GM19395 (cell line): ENCODE measurements around the gene POGLUT2.
"Not testable (repeated sequence)": the region's sequence is repeated elsewhere in the genome, so short reads cannot be mapped to it uniquely, and the experiment has no call there.

Experiments used
- ATAC-seq: cut with Tn5 transposase; IDR thresholded peaks from one replicate; pipeline ENCODE4 v1.9.1; 2021; ENCODE audit warnings: mild to moderate bottlenecking, moderate library complexity; ENCODE audit not compliant: unreplicated experiment

Gene POGLUT2

DNA sequence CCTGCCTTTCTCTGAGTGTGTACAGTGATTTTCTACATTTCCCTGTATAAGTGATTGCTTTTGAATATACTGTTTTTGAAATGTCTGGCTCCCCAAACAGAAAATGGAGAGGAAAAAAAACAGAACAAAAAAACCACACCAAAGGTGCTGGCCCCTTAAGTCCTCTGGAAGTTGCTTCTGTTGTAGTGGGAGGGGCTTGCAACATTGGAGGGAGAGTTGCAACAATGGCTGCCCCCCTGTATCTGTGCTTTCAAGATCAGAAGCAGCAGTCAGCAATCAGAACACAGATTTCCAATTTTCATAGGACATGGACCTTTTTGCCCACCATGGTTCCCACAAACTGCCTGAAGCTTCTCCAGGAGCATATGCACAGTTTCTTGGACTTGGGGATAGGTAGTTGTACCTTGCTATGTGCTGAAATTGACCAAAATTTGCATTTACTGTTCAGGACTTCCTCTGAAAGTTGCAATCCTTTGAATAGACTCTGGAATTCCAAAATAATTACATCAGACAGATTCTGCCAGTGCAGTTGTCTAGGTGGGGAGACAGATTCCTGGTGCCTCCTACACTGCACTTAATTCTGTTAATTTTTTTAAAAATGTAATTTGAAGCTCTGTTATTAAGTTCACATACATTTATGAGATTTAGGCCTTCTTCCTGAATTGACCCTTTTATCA lies 14.0 kb upstream of the POGLUT2 start:
- ATAC-seq: no peak

DNA sequence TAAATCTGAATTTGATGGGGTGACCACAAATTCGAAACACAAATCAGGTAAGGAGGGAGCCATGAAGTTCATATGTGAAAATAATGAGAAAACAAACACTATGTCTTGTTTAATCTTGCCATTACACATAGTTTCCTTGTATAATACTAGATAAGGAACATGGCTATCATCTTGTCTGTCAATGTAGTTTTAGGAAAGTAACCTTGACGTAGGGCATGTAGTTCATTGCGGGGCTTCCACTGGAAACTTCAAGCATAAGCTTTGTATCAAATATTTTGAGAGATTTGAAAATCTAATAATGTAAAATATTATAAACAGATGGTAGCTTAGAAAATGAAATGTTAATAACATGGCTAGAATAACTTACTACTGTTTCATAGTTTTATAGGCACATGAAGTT lies 8.9 kb upstream of the POGLUT2 start:
- ATAC-seq: no peak

DNA sequence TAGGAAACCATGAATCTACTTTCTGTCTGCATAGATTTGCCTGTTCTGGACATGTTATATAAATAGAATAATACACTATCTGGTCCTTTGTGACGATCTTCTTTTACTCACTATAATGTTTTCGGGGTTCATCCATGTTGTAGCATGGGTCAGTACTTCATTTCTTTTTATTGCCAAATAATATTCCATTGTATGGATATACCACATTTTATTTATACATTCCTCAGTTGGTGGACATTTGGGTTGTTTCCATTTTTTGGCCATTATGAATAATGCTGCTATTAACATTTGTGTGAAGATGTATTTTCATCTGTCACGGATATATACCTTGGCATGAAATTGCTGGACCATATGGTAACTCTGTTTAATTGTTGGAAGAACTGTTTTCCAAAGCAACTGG lies 6.9 kb upstream of the POGLUT2 start:
- ATAC-seq: no peak

DNA sequence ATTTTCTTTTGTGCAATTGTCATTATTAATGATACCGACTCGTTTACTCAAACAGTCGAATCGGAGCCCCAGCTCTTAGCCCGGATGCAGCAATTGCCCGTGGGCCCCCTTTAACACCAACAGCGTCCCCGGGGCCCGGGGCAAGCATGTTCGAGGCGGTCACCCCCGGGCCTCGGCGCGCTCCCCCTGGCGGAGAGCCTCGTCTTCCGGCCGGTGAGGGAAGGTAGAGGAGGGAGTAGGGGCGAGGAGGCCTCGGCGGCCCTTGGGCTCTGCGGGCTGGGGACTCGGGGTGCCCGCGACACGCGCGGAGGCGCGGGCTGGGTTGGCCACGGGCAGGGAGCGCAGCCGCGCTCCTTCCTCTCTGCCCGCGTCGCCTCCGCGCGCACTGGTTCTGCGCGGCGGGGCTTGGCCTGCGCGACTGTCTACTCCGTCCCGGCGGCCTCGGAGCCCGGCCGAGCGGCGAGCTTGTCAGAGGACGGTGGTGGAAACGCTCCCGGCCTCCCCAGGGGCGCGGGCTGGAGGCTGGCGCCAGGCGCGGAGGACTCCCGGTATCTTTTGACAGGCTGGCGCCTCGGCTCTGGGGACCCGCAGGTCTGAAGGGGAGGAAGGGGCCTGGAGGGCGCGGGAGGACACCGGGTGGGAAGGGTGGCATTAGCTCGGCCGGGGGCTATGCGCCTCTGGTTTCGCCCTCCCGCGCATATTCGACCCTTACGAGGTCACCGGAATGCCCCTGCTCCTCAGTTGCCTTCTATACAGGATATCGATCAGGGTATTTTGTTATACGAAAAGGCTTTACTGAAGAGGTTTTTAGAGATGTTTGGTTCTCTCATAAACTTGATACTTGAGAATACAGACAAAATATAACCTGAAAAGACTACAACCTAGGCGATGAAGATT lies 1.6 kb upstream of the POGLUT2 start:
- peak; percentile 70 for ATAC-seq

DNA sequence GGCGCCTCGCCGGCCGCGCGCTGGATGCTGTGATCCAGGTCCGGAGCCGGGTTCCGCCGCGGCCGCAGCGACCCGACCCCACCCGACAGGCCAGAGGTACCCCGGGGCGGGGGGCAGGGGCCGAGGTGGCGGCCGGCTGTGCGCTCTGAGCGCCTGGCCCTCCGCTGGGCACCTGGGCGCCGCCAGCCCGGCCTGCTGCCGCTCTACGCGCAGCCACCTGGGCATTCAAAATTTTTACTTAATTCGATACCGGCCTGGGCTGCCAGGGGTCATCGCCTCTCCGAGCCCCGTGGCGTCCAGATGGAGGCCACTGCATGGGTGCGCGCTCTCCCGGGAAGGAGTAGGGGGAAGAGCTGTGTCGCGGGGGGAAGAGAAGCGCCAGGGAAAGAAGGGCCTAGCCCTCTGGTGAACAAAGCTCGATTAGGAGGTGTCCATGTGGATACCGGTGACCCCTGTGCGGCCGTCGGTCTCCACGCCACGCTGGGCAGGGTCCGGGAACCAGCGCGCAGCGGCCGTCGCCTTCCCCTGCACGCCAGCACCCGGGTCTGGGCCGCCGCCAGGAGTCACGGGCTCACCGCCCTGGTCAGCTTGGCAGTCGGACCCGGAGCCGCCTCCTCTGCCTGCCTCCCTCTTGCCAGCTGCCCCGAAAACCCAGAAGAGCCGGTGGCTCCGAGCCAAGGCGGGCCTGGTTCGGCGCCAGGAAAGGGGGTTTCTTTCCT lies 809 bp upstream of the POGLUT2 start:
- peak; percentile 10 for ATAC-seq

DNA sequence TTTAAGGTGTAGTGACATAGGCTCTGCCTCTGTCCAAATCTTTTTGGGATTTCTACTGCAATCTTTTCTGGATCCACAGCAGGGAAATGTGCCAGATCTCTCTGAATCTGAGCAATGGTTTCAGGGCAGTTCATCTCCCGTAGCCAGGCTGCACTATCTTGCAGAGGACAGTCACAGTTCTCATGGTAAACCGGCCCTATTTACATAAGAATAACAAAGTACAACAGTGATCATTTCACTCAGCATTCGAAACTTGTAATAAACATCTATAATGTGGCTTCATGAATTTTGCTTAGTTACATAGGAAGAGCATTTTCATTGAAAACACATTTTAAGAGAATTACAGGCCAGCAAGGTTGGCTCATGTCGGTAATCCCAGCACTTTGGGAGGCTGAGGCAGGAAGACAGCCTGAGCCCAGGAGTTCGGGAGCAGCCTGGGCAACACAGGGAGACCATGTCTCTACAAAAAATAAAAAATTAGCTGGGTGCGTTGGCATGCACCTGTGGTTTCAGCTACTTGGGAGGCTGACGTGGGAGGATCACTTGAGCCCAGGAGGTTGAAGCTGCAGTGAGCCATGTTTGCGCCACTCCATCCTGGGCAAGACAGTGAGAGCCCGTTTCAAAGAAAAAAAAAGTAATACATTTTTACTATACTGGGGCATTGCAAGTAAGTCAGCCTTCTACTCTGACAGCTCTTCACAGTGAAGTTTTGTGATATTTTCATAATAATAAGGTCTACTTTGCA lies 5.0 kb downstream of the POGLUT2 start:
- ATAC-seq: no peak

DNA sequence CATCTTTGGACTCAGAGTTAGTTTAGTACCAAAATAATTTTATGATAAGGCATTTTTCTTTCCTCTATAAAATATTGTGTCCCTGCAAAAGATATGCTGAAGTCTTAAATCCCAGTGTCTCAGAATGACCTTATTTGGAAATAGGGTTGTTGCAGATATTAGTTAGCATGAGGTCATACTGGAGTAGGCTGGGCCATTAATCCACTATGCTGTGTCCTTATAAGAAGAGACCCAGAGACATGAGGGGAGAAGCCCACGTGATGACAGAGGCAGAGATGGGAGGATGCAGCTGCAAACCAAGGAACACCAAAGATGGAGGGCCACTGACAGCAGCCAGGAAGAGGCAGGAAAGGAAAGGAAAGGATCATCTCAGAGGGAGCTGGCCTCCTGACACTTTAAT lies 6.4 kb downstream of the POGLUT2 start:
- no peak for ATAC-seq

DNA sequence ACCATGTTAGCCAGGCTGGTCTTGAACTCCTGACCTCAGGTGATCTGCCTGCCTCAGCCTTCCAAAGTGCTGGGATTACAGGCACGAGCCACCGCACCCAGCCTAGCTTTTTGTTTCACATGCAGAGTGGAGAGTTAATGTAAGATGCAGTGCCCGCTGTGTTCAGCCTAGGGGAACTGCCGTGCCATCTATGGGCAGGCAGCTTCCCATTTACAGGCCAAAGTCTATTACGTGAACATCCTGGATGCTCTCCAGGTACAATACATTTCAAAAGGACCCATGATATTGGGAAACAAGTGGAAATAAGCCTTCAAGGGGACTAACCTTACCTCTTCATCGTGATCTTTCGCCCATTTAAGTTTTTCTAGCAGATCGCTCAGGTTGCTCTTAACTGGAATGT lies 10.1 kb downstream of the POGLUT2 start:
- ATAC-seq: no peak

DNA sequence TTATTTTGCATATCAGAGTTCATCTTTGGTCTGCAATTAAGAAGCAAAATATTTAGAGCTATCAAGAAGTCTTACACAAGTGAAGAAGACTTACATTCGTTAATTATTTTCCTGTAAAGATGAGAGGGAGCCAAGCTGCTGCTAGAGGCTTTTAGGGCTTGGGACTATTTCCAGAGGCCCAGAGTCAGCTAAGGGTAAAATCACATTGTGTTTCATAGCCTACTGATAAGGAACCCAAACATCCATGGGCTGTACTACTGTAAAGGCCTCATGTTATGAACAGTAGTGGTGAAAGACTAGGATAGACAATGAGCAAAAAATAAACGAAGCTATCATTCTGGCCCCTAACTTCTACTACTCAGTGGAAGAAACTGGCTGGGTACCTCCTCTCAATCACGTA lies 14.3 kb downstream of the POGLUT2 start:
- no peak for ATAC-seq

DNA sequence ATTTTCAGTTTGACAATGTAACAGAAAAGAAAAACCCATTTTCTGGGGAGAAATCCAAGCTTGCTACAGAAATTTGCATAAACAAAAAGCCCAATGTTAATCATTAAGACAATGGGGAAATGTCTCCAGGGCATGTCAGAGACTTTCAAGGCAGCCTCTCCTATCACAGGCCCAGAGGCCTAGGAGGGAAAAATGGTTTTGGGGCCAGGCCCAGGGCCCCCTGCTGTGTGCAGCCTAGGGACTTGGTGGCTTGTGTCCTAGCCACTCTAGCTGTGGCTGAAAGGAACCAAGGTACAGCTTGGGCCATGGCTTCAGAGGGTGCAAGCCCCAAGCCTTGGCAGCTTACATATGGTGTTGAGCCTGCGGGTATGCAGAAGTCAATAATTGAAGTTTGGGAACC lies 17.2 kb downstream of the POGLUT2 start:
- no peak for ATAC-seq

DNA sequence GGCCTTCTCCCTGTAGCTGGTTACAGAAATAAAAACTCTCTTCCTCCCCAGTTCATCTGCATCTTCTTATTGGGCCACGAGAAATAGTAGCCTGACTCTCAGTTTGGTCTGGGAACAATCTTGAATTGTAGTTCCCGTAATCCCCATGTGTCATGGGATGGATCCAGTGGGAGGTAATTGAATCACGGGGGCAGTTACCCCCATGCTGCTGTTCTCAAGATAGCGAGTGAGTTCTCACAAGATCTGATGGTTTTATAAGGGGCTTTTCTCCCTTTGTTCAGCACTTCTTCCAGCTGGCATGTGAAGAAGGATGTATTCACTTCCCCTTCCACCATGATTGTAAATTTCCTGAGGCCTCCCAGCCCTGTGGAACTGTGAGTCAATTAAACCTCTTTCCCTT lies 18.1 kb downstream of the POGLUT2 start:
- not testable (repeated sequence) for ATAC-seq

DNA sequence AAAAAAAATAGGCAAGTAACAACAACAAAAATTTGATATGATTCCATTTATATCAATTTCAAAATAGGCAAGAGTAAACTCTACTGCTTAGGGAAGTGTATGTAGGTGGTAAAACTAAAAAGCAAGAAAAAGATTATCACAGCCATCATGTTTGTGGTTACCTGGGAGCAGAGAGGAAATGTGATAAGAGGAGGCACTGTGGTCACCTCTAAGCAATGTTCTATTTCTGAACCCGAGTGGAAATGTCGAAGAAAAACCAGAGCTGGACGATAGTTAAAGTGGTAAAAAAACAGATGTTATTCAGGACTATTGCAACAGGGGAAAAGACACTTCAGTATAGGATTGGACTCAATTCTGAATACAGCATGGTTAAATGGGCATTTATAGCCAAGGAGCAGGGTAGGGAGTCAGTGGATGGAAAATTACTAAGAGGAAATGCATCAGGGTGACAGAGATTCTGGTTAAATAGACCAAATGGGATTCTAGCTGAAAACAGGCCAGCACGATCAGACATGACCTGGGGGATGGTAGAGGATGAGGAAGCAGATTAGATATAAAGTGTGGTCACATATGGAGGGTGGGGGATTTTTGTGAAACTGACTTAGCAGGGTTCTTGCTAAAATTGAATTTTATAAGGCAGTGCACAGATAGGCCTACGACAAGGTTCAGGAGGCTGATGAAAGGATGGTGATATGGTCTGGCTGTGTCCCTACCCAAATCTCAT lies 19.2 kb downstream of the POGLUT2 start:
- no peak for ATAC-seq

DNA sequence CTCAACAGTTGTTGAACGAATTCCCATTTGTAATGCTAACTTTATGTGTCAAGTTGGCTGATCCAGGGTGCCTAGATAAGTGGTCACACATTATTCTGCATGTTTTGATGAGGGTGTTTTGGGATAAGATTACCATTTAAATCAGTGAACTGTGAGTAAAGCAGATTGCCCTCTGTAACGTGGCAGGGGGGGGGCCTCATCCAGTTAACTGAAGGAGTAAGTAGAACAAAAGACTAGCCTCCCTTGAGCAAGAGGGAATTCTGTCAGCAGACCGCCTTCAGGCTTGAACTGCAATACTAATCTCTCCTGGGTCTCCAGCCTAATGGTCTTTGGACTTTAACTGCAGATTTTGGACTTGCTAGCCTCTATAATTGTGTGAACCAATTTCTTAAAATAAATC lies 21.0 kb downstream of the POGLUT2 start:
- ATAC-seq: no peak

DNA sequence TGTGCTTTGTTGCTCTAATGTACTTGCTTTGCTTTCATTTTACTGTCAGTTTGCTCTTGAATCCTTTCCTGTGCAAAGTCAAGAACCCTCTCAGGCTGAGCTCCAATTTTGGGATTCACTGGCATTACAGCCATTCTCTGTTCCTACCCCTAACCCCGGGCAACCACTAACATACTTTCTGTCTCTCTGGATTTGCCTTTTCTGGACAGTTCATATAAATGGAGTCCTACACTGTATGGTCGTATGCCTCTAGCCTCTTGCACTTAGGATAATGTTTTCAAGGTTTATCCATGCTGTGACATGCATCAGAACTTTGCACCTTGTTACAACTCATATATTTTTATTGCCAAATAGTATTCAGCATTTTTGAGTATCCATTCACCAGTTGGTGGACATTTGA lies 22.5 kb downstream of the POGLUT2 start:
- ATAC-seq: no peak

DNA sequence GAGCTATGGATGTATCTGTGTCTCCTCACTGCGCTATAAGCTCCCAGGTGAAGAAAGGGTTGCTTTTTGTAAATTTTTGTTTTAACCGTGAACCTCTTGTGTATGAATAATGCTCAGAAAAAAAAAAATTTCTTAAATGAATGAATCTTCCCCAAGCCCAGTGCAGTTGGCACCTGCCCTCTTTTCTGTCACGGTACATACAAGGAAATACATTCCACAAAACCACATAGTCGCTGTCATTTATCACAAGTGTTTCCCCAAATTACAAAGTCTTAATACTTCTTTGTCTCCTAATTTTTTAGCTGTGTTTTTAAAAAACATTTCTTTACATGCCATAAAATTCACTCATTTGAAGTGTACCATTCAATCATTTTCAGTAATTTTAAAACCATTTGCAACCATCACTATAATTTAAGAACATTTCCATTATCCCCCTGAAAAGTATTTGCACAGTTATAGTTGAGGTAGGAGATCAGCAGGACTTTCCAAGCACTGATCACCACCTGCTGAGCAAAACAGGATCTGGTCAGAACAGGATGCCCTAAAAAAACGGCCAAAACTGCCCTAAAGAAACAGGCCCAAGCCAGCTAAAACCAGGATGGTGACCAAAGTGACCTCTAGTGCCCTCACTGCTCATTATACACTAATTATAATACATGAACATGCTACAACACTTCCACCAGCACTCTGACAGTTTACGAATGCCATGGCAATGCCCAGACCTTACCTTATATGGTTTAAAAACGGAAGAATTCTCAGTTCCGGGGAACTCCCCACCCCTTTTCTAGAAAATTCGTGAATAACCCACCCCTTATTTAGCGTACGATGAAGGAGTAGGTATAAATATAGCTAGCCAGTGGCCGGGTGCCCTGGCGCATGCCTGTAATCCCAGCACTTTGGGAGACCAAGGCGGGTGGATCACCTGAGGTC lies 23.9 kb downstream of the POGLUT2 start:
- no peak for ATAC-seq

DNA sequence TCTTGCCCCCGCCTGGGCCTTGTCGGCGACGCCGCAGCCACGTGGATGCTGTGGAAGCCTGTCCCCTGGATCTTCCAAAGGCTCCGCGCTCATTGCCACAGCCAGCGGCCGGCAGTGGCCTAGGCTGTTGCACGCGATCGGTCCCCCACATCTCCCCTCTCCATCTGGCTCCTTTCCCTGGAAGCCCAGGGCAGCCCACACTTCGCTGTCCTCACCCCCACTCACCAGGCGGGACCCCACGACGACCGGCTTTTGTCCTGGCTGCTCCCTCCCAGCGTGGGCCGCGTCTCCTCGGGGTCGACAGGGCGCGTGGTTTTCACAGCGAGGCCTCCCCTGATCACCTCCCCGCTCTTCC lies 24.6 kb downstream of the POGLUT2 start:
- no peak for ATAC-seq

DNA sequence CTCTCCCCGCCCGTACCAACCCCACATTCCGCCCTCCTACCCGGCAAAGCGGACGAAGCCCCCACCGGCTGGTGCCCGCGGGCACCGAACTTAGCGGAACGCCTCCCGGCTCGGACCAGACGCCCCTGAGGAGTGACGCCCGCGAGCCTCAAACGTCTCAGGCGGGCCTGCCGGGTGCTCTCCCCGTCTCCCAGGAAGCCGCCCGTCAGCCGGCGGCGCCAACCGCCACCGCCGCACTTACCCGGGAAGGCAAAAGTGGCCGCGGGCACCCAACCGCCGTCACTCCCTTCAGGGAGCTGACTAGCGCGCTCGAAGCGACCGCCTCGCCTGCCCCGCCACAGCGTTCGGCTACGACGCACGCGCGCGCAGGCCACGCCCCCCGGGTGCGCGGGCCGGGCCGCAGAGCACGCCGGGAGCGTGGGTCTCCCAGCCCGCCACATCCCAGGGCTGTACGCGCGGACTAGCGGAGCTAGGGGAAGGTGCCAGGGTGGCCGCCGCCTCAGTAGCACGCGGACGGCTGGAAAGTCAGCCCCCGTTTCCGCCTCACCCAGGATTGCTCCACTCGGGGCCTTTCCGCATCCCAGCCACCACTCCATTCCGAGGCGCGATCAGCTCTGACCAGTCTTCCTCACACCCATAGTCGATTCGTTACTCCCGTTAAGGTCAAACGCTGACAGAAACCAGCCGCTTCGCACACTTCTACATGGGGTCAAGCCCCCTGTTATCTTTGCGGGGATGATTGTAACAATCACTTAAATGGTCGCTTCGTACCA lies 25.1 kb downstream of the POGLUT2 start, which contains the start of gene TEX30:
Gene TEX30, minus strand, starts transcription at position 346 of the 773 bp plus-strand sequence. CDS start 3,760 bp downstream, outside the sequence.
- ATAC-seq: peak; percentile 87

DNA sequence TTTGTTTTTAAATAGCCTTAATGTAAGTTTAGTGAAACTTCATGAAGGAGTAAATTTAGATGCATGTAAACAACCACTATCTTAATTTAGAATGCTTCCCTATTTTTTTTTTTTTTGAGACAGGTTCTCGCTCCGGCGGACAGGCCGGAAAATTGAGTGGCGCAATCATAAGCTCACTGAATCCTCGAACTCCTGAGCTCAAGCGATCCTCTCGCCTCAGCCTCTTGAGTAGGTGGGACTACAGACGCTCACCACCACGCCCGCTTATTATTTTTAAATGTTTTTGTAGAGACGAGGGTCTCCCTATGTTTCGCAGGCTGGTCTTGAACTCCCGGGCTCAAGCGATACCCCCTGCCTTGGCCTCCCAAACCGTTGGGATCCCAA lies 26.7 kb downstream of the POGLUT2 start:
- no peak for ATAC-seq
